Small intestine (tissue), 7 donors: ENCODE results near the gene FGD5. TPM values are rescaled to one million over a fixed set of nuclear protein-coding genes. Genes with fewer than 3 reads are reported as not detected.

Experiments
- DNase-seq, 2 donors: peaks; one replicate each; pipeline versions ENCODE4 v3.0.0 to v3.0.0-alpha.2; 2013
- FAIRE-seq: peaks from 2 replicates; lab custom pipeline; 2012; peaks lifted over from hg19 to GRCh38; lab: Jason Lieb, UNC
- H3K27ac ChIP-seq, 3 donors: one replicate each; pipeline ENCODE4 v1.5.1; 2013; ENCODE audit warnings: low read length in 2 of 3, mild to moderate bottlenecking in 2 of 3, control low read depth in 1 of 3, inconsistent platforms in 1 of 3, low read depth in 1 of 3, moderate library complexity in 1 of 3
- H3K27me3 ChIP-seq, 3 donors: one replicate each; pipeline ENCODE4 v1.6.1; 2013; ENCODE audit warnings: low read length in 3 of 3, inconsistent platforms in 1 of 3; ENCODE audit not compliant: control insufficient read depth in 3 of 3, insufficient read depth in 3 of 3
- H3K36me3 ChIP-seq, 3 donors: one replicate each; pipeline ENCODE4 v1.6.1; 2013; ENCODE audit warnings: low read length in 3 of 3, inconsistent platforms in 1 of 3, low read depth in 1 of 3, mild to moderate bottlenecking in 1 of 3, moderate library complexity in 1 of 3; ENCODE audit not compliant: control insufficient read depth in 3 of 3, insufficient read depth in 2 of 3
- H3K4me1 ChIP-seq, 3 donors: one replicate each; pipeline ENCODE4 v1.6.1; 2013; ENCODE audit warnings: low read length in 2 of 3, inconsistent platforms in 1 of 3, low read depth in 1 of 3, mild to moderate bottlenecking in 1 of 3, moderate library complexity in 1 of 3; ENCODE audit not compliant: control insufficient read depth in 3 of 3, insufficient read depth in 2 of 3
- H3K4me3 ChIP-seq, 3 donors: one replicate each; pipeline ENCODE4 v1.5.1; 2013; ENCODE audit warnings: low read length in 3 of 3, control low read depth in 1 of 3, inconsistent platforms in 1 of 3, low read depth in 1 of 3, mild to moderate bottlenecking in 1 of 3, moderate library complexity in 1 of 3
- H3K9me3 ChIP-seq, 2 donors: one replicate each; pipeline ENCODE4 v1.6.1; 2013; ENCODE audit warnings: low read depth in 1 of 2, low read length in 1 of 2; ENCODE audit not compliant: control insufficient read depth in 2 of 2, insufficient read depth in 1 of 2
- WGBS, 3 donors: extraction: QIAGEN DNeasy Blood & Tissue Kit; methylation state at CpG; one replicate each; pipeline ENCODE4 v1.1.7; 2013; 5-methylcytosine and 5-hydroxymethylcytosine counted together
- polyA plus RNA-seq, 4 donors: library from polyadenylated mRNA; stranded (reverse) in 3 of 4; unstranded in 1 of 4; fragments of 200-250 nt in 3 of 4; fragments of 120-200 nt in 1 of 4; gene quantifications; one replicate each; pipeline versions ENCODE4 v1.2.1 to v1.2.3, GENCODE V29; 2013
- donor health status: healthy with polysubstance abuse.
- donor health status: control.
- donor health status: control.
- donor health status: Bipolar disorder and iron deficiency.
- donor health status: healthy.

FGD5 gene
- polyA plus RNA-seq, 4 donors, result 3.1 to 16.1 (median 5.5) TPM

DNA sequence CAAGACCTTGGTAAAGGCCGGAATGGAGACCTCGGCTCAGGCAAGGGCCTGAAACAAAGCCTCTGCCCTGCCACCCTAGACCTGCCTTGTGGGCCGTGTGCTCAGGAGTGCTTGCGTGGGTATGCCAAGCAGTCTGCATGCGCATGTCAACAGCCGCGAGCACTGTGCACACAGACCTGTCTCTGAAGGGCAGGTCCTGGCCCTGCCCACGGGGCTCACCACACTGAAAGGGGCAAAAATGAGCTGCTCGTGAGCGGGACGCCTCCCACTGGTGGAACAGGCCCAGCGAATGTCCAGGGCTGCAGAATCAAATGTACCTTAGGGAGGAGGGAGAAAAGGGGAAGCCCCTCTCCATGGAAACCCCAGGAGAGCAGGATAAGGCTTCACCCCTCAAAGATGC lies 44.3 kb upstream of the FGD5 start:
- DNase-seq (no peak), FAIRE-seq (no peak)
- 76 to 87% (median 82%) methylated on average over 12 of the region's 12 CpGs for WGBS, 3 donors
- Histone ChIP-seq H3K36me3 (no peaks in the 10 kb centered on the region), H3K4me3 (no peak overlapping the region), H3K9me3 (no peaks in the 10 kb centered on the region), H3K27ac (no peak overlapping the region), H3K4me1 (no peaks in the 10 kb centered on the region), H3K27me3 (no peaks in the 10 kb centered on the region)

DNA sequence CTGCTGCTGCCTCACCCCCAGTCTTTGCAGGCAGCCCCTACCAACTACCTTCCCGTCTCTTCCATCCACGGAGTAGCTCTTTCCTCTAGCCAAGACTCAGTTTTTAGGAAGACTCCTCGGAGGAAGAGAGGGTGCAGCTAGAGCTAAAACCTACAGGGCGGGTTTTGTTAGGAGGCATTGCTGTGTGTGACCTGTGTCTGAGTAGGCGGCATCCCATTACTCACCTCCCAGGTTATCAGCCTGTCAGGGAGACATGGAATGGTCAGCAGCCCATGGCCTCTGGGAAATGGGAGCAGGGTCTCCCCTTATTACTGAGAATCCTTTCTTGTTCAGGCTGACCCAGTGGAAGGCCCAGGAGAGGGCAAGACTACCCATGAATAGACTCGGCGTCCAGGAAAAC lies 43.8 kb upstream of the FGD5 start:
- DNase-seq (no peak), FAIRE-seq (no peak)
- no peaks in the 10 kb centered on the region for H3K4me1 ChIP-seq
- no peaks in the 10 kb centered on the region for H3K27me3 ChIP-seq
- no peak overlapping the region for H3K27ac ChIP-seq
- no peaks in the 10 kb centered on the region for H3K9me3 ChIP-seq
- no peaks in the 10 kb centered on the region for H3K36me3 ChIP-seq
- 91 to 94% (median 92%) methylated on average over 7 of the region's 7 CpGs for WGBS, 3 donors
- no peak overlapping the region for H3K4me3 ChIP-seq

DNA sequence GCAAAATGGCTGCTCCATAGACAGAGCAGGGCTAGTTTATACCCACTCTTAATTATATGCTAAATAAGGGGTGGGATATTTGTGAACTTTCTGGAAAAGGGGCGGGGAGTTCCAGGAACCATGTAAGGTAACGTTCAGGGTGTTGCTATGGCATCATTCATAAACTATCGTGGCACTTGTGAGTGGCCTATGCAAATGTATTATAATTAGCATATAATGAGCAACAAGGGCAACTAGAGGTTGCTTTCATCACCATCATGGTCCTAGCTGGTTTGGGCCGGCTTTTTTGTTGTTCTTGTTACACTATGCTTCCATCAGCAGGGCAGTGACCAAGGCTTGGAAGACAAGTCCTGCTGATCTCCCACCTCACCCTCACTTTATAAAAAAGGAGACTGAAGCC lies 43.2 kb upstream of the FGD5 start:
- H3K27me3 ChIP-seq, result no peaks in the 10 kb centered on the region
- H3K27ac ChIP-seq, result no peak overlapping the region
- no peaks in the 10 kb centered on the region for H3K4me1 ChIP-seq
- no peaks in the 10 kb centered on the region for H3K9me3 ChIP-seq
- no peak overlapping the region for H3K4me3 ChIP-seq
- DNase-seq, result no peak
- WGBS, 3 donors, result 74 to 84% (median 76%) methylated on average over 4 of the region's 4 CpGs
- no peaks in the 10 kb centered on the region for H3K36me3 ChIP-seq
- FAIRE-seq, result no peak

DNA sequence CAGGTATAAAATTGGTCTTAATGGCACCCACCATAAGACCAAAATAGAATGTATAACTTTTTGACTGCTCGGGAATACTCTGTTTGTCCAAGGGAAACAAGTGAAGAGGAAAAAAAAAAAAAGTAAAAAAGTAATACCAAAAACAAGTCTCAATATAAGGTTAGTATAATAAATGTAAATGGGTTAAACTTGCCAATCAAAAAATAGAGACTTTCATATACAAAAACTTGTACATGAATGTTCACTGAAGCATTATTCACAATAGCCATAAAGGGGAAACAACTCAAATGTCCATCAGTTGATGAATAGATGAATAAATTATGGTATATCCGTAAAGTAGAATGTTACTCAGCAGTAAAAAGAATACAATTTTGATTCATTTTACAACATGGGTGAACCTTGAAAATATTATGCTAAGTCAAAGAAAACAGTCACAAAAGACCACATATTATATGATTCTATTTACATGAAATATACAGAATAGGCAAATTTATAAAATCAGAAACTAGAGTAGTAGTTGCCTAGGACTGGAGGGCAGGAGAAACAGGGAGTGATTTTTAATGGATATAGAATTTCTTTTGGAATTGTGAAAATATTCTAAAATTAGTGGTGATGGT lies 39.6 kb upstream of the FGD5 start:
- no peak for FAIRE-seq

DNA sequence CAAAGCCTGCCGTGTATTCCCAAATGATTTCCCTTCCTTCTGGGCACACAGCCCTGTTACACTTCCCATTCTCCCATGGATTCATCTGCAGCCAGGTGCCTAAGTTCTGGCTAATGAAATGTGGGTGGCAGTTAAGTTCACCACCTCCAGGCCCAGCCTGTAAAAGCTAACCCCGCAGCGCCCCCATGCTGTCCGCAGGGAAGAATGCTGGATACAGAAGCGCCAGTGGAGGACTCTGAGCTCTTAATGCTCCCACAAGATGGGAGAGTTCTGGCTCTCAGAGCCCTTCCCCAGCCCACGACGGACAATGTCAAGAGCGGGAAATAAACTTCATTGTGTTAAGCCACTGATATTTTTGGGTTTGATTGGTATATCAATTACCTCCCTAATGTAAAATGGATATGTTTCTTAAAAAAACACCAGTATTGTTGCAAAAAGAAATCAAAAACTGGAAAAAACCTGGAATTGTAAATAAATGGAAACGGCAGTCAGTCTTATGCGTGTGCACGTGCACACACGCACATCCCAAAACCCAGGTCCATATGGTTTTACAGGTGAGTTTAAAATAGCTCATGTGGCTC lies 37.7 kb upstream of the FGD5 start:
- DNase-seq, result peak; percentile 77 to 79
- no peaks in the 10 kb centered on the region for H3K27me3 ChIP-seq
- H3K27ac ChIP-seq, result no peak overlapping the region
- no peaks in the 10 kb centered on the region for H3K9me3 ChIP-seq
- WGBS, 3 donors, result 23 to 40% (median 25%) methylated on average over 12 of the region's 12 CpGs
- H3K4me3 ChIP-seq, result no peak overlapping the region
- no peaks in the 10 kb centered on the region for H3K36me3 ChIP-seq
- H3K4me1 ChIP-seq, result no peaks in the 10 kb centered on the region
- FAIRE-seq, result no peak

More for the DNA sequence above, 39.6 kb upstream of the FGD5 start:
- WGBS, 3 donors, result 89 to 98% (median 96%) methylated on average over 2 of the region's 2 CpGs
- H3K27ac ChIP-seq, result no peak overlapping the region
- H3K4me3 ChIP-seq, result no peak overlapping the region
- H3K4me1 ChIP-seq, result no peaks in the 10 kb centered on the region
- no peaks in the 10 kb centered on the region for H3K36me3 ChIP-seq
- no peaks in the 10 kb centered on the region for H3K27me3 ChIP-seq
- H3K9me3 ChIP-seq, result no peaks in the 10 kb centered on the region
- DNase-seq, result no peak

DNA sequence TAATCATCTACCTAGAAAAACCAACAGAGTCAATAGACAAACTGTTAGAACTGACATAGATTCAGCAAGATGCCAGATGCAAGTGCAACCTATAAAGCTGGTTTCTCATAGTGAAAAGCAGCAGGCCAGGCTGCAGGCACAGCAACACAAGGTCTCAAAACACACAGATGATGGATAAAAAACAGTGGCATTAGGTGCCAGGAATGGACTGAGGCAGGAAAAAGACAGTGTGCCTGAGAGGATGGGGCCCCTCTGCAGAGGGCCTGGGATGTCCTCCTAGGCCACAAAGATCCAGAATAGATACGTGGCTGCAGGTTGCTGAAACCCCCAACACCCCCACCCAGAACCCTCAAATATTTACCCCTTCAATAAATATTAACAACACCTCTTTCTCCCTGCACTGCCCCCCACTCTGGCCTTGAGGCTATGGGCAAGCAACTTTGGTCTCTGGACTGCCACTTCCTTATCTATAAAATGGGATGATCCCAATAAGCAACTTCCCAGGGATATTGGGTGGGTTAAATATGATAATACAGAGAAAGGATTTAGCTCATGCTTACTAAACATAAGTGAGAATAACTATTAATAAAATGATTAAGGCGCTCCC lies 35.2 kb upstream of the FGD5 start:
- H3K27ac ChIP-seq, result no peak overlapping the region
- peaks cover 0 to 4% (median 0%) of the 10 kb centered on the region in 3 donors for H3K27me3 ChIP-seq
- WGBS, 3 donors, result 75 to 78% (median 77%) methylated on average over 2 of the region's 2 CpGs
- no peak for DNase-seq
- H3K36me3 ChIP-seq, result no peaks in the 10 kb centered on the region
- no peak for FAIRE-seq
- H3K9me3 ChIP-seq, result no peaks in the 10 kb centered on the region
- H3K4me1 ChIP-seq, result no peaks in the 10 kb centered on the region
- no peak overlapping the region for H3K4me3 ChIP-seq

DNA sequence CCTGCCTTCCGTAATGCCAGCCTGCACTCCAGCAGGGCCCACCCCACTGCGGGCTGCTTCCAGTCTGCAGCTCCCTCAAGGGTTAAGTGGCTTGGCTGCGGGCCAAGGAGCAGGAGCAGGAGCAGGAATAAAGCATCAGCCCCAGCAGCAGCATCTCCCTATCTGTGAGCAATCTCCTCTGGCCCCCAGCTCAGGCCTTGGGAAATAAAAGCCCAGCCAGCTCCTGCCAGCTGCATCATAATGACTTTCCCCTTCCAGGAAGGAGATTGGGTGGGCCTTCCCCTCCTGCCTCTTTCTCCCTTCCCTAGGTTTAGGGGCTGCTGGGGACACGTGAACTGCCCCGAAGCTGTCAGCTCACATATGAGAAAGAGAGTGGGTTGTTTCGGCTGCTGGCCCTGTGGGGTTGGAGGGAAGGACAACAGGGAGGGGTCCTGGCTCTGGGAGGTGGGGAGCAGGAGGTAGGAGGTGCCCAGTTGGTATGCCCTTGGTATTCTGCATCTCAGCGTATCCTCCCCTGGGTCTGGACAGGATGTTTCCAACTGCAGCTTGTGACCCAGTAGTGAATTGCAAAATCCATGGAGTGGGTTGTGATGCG lies 34.6 kb upstream of the FGD5 start:
- Histone ChIP-seq H3K4me1 (no peaks in the 10 kb centered on the region), H3K27ac (no peak overlapping the region), H3K36me3 (no peaks in the 10 kb centered on the region), H3K9me3 (no peaks in the 10 kb centered on the region), H3K4me3 (no peak overlapping the region), H3K27me3 (peaks cover 0 to 5% (median 0%) of the 10 kb centered on the region in 3 donors)
- WGBS, 3 donors, result 64 to 77% (median 75%) methylated on average over 8 of the region's 8 CpGs
- FAIRE-seq, result no peak
- DNase-seq, result no peak

DNA sequence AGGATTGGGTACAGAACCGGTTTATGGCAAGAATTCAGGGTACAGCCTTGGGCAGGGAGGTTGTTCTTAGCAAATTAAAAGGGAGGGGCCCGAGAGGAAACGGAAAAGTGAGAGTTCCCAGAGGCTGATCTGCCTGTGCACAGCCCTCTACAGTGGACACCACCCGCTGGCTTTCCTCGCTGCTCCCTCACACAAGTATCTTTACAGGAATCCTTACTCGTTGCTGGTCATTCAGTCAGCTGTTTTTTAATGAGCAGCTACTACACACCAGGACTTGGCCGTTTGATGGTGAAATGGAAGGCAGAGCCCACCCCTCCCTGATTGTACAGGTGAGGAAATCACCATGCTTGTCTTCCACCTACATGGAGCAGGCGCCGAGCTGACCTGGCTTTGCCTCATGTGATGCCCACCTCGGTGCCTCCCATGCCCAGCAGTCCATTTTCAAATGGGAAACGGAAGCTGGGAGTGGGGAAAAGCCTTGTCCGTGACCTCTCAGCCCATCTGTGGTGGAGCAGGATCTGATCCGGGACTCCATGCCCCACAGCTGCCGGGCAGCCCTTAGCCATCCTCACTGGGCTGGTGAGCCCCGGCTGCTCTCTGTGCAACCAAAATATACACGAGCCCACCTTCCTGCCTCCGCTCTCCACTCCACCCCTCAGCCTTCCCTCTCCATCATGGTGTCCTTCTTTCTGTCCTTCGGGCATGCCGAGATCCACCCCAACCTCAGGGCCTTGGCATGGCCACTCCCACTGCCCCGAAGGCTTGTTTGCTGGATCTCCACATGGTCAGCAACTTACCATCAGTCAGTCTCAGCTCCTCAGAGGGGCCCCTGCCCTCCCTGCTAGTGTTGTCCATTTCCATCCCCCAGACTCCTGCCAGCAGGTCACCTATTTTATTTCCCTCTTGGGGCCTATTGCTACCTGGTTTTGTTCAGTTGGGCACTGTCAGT lies 33.3 kb upstream of the FGD5 start:
- 83 to 89% (median 88%) methylated on average over 20 of the region's 20 CpGs for WGBS, 3 donors
- Histone ChIP-seq H3K9me3 (no peaks in the 10 kb centered on the region), H3K27me3 (peaks cover 0 to 5% (median 0%) of the 10 kb centered on the region in 3 donors), H3K36me3 (no peaks in the 10 kb centered on the region), H3K4me1 (no peaks in the 10 kb centered on the region), H3K27ac (no peak overlapping the region), H3K4me3 (no peak overlapping the region)
- DNase-seq (no peak), FAIRE-seq (no peak)
